IPS-NIHi11 (cell line): ENCODE results near the gene LHFPL2.

Source experiments
- DNase-seq: peaks from one replicate; pipeline ENCODE4 v3.0.0; 2012; ENCODE audit warnings: mixed read lengths, low spot score

LHFPL2 gene

DNA sequence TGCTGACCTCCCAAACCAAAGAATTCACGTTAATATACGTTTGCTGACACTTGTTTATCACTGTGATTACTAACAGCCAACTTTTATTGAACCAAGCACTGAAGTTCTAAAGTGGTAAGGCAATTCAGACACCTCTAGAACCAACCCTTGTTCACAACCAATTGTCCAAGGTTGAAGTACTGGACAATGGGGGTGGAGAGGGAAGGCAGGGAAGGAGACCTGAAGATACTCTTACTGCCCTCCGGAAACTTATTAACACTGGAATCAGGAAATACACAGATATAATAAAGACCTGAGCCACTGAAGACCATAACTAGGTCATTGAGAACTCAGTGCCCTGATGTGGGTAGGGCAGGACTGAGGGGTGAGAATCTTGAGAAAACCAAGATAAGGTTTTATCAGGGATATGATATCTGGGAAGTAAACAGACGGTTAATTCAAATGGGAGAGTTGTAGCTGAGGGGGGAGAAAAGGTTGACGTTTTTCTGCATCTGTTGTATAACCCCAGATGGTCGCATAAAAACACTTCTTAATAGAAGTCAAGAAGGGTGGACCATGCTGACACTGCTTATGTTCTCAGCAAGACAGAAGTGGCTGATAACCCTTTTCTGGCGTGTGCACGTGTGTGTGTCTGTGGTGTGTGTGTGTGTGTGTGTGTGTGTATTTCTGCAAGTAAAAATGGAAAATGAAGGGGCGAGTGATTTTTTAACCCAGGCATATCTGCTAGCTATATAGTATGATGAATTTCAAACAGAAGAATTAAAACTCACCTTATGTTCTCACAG, 125.9 kb downstream of the LHFPL2 start:
- DNase-seq = no peak

DNA sequence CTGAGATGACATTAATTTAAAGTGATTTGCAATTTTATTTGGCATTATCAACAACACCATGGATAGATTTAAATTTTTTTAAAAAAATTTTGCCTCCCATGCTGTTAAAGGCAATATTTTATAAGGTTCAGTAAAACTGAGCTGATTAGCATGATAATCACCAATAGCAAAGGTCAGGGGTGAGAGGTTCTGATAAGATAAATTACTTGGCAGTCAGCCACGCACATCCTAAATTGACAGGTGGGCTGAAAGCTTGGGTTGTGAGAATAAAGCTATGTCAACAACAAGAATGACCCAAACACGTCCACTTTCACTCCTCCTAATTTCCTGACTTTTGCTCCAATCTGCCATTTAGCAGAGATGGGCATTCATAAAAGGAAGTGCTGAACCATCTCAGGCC, 127.1 kb downstream of the LHFPL2 start:
- no peak for DNase-seq

DNA sequence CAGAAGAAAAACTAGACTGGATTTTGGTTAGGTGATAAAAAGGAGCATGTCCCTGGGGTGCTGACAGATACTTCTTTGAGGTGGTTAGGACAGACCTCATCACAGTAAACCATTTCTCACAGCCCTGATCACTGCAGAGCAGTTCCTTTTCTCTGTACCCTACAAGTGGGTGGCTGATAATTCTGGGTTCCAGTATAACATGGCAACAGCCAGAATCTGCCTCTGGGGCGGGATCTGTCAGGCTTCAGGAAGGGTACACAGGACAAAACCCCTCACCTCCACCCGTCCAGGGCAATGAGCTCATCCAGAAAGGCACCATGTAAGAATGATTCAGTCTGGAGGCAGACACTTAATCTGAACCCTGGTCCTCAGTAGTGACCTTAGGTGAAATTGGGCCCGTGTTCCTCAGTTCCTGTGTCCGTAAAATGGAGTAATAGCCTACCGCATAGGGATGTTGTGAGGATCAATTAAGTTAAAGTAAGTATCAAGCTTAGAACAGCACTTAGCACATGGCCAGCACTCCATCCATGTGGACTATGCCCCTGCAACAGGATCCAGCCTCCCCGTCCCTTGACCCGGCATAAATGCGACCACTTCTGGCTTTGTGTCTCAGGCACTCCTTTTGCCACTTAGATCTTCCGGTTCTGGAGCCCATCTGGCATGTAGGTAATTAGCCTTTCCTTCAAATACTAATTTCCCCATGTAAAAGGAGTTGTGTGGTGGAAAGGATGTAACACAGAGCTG, 129.2 kb downstream of the LHFPL2 start:
- no peak for DNase-seq

DNA sequence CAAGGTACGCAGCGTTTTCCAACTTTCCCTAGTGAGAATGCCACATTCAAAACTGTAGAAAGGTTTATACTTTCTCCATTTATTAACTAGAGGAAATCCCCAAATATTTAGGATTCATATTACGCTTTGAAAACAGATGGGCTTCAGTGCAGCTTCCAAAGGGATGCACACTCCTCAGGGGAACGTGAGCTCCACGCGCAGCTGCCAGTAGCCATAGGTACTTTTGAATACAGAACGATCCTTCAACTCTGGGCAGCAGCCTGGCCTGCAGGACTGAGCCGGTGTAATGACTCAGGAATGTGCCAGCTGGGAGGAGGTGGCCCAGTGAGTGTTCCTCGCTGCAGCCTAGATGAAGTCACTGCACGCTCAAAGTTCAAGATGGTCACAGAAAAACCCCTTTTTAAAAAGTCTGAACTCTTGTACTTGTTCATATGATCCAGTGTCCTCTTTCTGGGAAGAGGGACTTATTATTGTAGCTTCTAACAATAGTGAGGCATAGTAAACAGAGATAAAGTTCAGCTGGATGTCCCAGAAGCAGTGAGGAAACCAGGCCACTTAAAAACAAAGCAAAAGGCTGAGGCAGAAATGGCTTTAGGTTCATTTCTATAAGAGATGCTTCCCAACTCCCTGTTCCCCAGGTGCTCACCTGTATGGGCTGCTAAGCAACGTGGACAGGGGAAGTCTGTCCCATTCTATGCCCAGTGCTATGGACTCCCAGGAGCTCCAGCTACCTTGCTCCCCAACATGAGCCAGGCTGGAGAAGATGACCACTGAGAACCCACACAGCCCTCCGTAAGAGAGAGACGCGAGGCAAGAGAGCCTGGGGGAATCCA, 130.0 kb downstream of the LHFPL2 start:
- DNase-seq = peak; percentile 70

DNA sequence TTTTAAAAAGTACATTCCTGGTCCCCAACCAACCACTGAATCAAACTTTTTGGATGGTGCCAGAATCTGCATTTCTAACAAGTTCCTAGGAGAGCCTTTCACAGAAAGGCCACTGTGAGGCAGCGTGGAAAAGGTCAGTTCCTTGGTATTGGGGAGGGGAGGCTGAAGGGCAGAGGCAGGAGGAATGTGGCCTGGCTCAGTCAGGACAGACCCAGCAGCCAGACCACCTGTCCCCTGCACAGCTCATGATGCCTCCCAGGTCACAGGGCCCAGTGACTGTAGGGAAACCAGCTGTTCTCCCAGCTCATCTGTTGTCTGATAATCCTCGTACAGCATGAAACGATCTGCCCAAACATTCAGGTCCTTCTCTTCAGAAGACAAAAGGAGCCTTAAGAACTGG, 132.9 kb downstream of the LHFPL2 start:
- DNase-seq = no peak

DNA sequence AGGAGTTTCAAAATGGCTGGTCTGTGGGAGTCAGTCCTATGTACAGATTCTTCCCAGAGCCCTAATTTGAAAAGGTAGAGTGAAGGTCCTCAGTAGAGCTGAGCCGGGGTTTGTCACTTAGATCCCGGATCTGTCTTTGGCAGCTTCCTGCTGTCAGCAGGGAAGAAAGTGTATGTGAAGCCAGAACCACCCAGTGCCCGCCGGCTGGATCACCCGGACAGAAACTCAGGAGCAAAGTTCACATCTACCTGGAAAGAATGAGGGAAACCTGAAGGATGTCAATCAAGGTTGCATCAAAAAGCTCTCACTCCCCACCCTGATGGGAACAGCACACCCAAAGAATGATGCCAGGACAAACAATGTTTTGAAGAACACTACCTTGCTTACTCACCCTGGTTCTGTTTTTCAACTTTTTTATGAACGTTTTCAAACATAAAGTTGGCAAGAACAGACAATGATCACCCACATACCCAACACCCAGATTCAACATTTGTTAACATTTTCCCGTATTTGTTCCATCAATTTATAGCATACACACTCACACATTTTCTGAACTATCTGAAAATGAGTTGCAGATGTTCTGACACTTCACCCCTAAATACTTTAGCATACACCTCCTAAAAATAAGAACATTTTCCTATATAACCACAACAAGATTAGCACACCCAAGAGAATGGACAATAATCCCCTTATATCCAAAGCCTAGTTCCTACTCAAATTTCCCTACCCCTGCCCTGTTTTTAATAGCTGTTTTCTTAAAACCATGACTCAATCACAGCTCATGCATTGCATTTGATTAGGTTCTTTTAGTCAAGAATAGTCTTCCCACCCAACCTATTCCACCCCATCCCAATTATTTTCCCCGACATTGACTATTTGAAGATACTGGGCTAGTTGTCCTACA, 133.9 kb downstream of the LHFPL2 start:
- DNase-seq = no peak

DNA sequence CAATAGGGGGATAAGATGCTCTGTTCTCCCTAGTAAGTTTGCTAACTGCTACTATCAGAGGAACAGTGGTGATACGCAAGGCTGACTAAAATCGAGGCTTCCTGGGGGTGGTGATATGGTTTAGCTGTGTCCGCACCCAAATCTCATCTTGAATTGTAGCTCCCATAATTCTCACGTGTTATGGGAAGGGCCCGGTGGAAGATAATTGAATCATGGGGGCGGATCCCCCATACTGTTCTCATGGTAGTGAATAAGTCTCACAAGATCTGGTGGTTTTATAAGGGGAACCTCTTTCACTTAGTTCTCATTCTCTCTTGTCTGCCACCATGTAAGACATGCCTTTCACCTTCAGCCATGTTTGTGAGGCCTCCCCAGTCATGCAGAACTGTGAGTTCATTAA, 135.1 kb downstream of the LHFPL2 start:
- DNase-seq = no peak

DNA sequence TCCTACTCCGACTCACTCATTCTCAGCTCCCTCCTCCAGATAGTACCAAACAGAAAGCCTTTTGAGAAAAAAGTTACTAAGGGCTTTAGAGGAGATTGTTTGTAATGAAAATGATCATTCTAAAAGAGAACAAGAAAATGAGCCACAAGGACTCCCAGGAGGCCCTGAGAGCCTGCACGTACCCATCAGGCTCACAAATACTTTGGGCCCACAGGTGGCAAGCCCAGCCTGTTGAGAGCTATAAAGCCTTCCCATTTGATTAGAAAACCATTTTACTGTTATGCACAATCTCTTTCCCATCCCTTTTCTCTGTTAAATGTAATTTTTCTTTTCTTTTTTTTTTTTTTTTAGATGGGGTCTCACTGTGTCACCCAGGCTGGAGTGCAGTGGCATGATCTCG, 136.1 kb downstream of the LHFPL2 start:
- no peak for DNase-seq

DNA sequence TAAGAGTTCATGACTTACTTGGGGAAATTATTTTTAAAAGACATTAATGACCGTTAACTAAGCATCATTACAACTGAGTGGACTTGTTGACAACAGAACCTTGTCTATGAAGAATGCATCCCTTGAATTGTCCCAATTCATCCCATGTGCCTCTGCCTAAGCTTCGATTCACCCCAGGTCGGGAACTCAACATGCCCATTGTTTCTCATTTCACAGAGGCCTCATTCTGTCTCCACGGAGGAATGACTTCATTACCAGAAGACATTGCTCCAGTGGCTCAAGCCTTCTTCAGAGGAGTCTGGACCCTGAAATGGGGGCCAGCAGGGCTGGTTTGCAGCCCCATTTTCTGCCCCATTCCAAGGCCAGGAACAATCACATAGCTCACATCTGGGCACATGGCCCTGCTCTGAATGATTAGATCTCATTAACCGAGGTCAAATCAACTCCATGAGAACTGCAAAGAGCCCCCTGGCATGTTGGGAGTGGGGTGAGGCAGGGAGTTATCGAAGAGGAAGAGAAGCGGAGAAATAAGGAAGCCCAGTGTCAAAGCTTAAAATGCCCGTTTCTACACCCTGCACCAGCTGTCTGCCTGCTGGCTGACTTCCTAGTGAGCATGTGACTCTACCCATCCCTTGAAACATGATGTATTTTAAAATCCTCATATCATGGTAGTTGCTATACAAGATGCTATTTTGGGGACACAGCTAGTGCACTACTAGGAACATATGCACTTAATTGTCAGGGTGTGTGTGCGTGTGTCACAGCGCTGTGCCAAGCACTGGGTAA, 137.3 kb downstream of the LHFPL2 start:
- DNase-seq = no peak

DNA sequence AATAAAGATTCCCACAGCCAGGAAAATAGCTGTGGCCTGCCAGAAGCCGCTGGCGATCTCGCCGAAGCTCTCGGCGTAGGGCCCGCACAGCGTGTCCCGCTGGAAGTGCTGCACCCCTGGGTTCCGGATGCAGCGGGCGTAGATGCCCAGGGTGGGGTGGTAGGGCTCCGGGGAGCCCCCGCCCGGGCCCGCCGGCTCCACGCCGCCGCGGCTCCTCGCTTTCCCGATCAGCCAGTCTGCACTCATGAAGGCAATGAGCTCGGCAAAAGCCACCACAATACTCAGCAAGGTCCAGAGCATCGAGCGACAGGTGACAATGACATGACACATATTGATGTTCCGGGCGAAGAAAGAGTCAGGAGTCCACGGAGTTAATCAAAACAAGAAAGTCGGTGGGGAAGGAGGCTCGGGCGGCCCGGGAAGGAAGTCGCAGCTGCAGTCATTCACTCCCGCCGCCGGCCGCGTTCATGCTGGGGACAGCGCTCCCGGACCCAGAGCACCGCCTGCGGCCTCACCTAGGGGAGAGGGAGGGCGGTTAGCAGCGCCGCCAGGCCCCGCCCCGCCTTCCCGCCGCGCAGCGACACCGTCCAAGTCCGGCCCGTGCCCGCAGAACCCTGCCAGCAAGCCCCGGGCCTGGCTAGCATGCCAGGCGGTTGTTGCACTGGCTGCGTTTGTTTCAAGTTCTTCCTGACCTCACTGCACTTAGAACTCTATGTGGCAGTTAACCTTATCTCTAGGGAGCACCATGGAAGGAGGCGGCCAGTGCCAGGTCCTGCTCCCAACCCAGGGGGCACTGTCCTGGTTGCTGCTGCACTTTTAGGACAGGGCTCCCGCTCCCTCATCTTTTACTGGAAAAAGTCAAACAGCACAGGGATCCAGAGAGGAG, 138.4 kb downstream of the LHFPL2 start:
- peak; percentile 83 for DNase-seq

DNA sequence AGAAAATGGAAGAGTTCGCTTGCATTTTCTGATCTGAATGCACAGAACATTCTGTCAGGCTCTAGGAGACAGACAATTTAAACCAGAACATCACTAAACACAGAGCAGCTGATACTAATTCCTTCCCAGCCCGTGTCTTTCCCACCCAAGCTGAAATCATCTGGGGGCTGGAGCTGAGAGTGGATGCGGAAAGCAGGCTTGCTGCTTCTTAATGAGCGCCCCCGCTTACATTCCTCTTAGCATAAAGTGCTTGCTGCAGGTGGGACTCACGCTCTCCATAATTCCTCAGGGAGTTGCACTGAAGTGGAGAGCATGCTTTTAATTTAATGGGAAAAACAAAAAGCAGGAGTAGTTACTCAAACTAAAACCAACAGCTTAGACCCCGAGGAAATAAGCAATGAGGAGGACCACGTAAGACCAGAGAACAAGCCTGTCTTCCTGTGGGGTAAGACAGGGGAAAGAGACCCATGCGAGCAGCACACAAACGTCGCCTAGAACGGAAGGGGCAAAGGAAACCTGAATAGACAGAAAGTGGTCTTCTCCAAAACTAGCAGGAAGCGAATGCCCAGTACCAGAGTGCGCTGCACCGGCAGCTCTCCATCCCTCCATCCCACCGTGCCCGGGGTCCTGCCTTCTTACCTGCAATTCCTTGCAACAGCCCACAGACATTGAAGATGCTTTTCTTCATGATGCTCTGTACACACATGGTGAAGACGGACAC, 139.3 kb downstream of the LHFPL2 start:
- DNase-seq = no peak

DNA sequence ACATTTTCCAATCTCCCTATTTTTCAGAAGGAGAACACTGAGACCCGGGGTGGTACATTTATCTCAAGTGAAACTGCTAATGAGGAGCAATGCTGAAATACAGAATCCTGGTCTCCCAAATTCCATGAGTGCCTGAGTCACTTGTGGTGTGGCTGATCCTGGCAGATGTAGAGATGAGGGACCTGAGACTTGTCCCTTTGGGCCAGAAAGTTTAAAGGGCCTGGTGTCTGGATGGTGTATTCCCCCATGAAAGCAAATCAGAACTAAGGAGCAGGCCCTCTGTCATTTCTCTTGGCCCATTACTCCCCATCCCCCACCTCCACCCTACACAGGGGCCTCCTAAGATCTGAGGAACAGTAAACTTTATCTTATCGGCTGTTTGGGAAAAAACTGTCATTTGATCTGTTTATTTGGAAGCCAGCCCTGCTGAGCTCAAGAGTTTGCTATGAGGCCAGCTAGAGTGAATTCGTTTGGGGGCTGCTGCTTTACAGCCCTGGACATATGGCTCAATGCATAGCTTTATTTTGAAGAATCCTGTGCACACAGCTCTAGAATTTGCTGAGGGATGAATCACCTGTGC, 140.3 kb downstream of the LHFPL2 start:
- no peak for DNase-seq

DNA sequence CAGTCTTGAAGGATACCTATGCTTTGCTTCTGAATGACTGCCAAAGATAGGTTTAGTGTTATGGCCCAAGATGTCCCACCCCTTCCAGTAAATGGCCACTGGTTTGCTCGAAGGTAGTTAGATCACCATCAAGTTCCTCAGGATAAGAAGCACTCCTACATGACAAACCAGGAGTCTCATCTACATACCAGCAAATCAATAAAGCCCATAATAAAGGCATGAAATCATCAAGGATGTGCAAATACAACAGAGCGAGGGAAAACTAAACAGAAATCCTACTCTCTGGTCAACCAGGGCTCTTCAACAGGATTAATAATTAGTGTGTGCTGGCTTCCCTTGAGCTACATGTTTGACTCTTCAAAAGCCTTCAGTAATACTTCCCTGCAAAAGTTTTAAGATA, 141.0 kb downstream of the LHFPL2 start:
- DNase-seq = no peak

DNA sequence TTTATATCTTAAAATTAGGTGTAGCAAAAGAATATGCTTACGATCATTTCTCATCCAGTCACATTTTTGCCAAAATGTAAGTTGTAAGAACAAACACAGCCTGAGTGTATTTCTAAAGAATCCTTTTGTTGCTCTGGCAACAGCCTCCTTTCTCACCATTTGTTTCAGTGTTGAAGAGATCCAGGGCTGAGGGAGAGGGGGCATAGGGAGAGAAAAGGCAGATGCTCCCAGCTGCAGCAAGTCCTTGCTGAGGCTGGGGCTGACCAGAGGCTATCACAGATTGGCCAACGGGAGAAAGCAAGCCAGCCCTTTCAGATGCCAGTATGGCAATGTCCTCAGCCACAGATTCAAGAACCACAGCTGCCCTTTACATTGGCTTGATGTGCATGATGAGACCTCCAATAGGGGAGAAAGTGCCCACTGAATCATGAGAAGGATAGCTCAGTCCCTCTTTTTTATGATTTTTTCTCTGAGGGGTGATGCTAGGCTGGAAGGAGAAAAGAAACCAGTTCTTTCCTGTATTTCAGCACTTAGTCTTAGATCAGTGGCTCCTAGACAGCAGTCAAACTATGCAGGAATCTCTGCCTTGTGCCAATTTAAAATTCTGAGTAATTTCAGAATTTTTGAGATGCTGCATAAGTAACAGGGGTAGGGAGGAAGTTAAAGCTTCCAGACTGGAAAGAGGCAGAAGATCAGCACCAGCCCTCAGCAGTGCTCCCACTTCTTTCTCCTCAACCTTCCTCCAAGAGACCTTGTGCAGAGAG, 142.1 kb downstream of the LHFPL2 start:
- DNase-seq = no peak

DNA sequence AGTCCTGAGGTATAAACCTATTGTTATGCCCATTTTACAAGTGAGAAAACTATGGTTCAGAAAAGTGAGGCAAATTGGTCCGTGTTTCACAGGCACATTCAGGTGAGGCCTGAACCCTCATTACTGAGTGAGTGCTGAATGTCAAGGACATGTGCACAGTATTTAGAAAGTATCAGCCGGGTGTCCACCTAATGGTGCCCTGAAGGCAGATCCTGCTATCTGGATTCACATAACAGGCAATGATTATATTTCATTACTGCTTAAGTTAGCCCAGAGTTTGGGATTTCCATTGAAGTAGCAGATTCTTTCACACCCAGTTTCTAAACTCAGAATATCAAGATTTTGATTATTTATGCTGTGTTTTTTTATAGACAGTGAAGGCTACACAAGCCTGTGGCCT, 142.7 kb downstream of the LHFPL2 start:
- no peak for DNase-seq

DNA sequence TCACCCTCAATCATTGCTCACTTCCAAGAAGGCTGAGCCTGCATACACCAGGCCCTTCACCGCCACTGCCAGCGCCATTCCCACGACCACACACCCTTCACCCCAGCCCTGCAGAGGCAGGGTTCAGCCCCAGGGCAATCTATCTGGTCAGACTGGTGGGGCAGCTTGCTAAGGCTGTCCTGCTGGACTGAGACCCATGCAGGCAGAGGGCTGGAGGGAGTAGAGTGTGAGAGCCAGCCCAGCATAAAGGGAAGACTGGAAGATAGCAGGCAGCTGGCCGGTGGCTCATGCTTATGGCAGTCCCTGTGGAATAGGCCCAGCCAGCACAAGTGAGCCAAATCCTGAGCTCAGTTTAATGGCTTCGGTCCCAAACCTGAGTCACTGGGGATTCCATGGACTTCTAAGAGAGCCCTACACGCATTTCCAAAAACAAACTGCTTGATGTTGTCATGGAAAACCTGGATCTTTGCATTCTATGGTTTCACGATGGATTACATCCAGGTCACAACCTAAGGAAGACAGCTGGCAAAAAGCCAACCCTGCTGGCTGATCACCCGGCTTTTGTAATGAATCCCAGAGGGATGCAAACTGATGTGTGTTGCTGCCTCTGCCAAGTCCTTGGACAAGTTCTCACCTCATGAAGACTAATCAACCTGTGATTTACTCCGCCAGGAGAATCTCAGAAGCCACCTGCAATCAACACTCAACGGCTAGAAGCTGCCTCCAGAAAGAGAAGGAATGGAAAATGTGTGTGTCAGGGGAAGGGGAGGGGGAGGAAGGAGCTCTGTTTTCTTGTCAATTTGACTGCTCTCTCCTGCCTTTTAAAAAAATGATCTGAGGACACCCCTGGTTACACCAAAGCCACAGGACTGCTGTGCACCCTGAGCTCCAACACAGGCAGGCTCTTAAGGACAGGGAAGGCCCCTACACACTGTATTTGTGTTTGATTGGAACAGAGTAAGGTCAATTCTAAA, 143.6 kb downstream of the LHFPL2 start:
- peak; percentile 41 for DNase-seq
